ENCODE results near the gene ITGBL1. TPM values are rescaled to one million over a fixed set of nuclear protein-coding genes. Genes with fewer than 3 reads are reported as not detected.

The ITGBL1 gene
- total and polyA plus RNA-seq, 2 of the 4 experiments (the other 2 are of a cell fraction): 22.2 to 24.2 TPM

- no peaks in the 10 kb centered on the region for H4K20me1 ChIP-seq (ENCODE audit: insufficient read depth, low read length)
- no peak for TF ChIP-seq MAZ (IDR thresholded peaks at IDR 0.05; ENCODE audit: borderline replicate concordance, low read depth, low read length)
- H2BK120ac ChIP-seq (ENCODE audit: low read depth, low read length): no peak overlapping the region
- H3K4me1 ChIP-seq (ENCODE audit: control insufficient read depth, insufficient read depth, low read length): peaks cover 2% of the 10 kb centered on the region; the same call in 1 of the 2 replicates
- H3K9me1 ChIP-seq (ENCODE audit: insufficient read depth, low read length): no peaks in the 10 kb centered on the region
- no peaks in the 10 kb centered on the region; a peak in 1 of 4 replicates for H3K79me1 ChIP-seq (ENCODE audit: low read depth in 1 of 2, low read length in 2 of 2)
- no peaks in the 10 kb centered on the region for H3K27me3 ChIP-seq (ENCODE audit: control insufficient read depth, insufficient read depth, low read length)
- no peak overlapping the region for H3K4me2 ChIP-seq (ENCODE audit: low read depth, low read length)
- dilution Hi-C loops (cut with HindIII; ENCODE audit: low sequenced_read_pairs, unreplicated experiment) (no loop called here), intact Hi-C loops (cut with micrococcal nuclease) (no loop called here), in situ Hi-C loops (cut with MboI; ENCODE audit: low sequenced_read_pairs) (no loop called here)
- no peak overlapping the region for H3K27ac ChIP-seq (ENCODE audit: insufficient read depth, low read length)
- no peak overlapping the region for H2BK20ac ChIP-seq (ENCODE audit: low read depth, low read length)
- no peak overlapping the region for H3K14ac ChIP-seq (replicated peaks; ENCODE audit: low read depth, low read length)
- no peak overlapping the region for H2AFZ ChIP-seq (replicated peaks; ENCODE audit: low read length, poor library complexity)
- H2BK15ac ChIP-seq (ENCODE audit: low read depth, low read length): no peak overlapping the region
- ATAC-seq (ENCODE audit: low read depth) (0 out of 2 replicates have a peak, but pooled peaks have one; percentile 24), DNase-seq (peak; percentile 39)
- BruUV-seq (replicated peaks): no TSS peak
- ChIA-PET CTCF (no interaction called here), POLR2A (ENCODE audit: unreplicated experiment) (no interaction called here)
- H3K9me3 ChIP-seq (ENCODE audit: control insufficient read depth, insufficient read depth, low read length): no peaks in the 10 kb centered on the region
- H3K9ac ChIP-seq (ENCODE audit: low read depth, low read length): no peak overlapping the region
- no peak overlapping the region for H3K18ac ChIP-seq (ENCODE audit: low read depth, low read length)
- H2AK9ac ChIP-seq (replicated peaks; ENCODE audit: low read depth, low read length, poor library complexity): no peak overlapping the region
- no peak overlapping the region for H3K56ac ChIP-seq (ENCODE audit: extremely low read depth, insufficient read depth, low read length)
- H2AK5ac ChIP-seq (ENCODE audit: low read depth, low read length): no peak overlapping the region
- no peak overlapping the region for H3K4ac ChIP-seq (ENCODE audit: low read depth, low read length)
- H2BK5ac ChIP-seq (ENCODE audit: low read depth, low read length, poor library complexity, severe bottlenecking): no peak overlapping the region
- no peak overlapping the region for H3K4me3 ChIP-seq (ENCODE audit: insufficient read depth, low read depth, low read length)
- H4K5ac ChIP-seq (ENCODE audit: low read depth, low read length): no peak overlapping the region
- no peaks in the 10 kb centered on the region for H3K36me3 ChIP-seq (ENCODE audit: control insufficient read depth, insufficient read depth, low read length)
- no peak overlapping the region for H3K23ac ChIP-seq (ENCODE audit: low read depth, low read length)
- no peak overlapping the region for H4K8ac ChIP-seq (ENCODE audit: low read depth in 2 of 2, low read length in 2 of 2)
- H4K91ac ChIP-seq (ENCODE audit: insufficient read depth, low read depth, low read length): no peak overlapping the region
These were observed 77.8 kb downstream of the ITGBL1 start for GRCh38 chr13:101530293-101530692.

All from IMR-90 (cell line).